Stimulated activated CD4-positive, alpha-beta T cell treated with anti-CD3 and anti-CD28 coated beads, Interleukin-15, amount 100 ng/mL, for 1 hour (primary cell): ENCODE data around the gene PGM5.

Experiments used
- DNase-seq, 2 donors: peaks; one replicate each; pipeline ENCODE4 v3.0.0-alpha.2; 2020; ENCODE audit warnings: low read depth in 1 of 2, low spot score in 1 of 2

PGM5 gene

DNA sequence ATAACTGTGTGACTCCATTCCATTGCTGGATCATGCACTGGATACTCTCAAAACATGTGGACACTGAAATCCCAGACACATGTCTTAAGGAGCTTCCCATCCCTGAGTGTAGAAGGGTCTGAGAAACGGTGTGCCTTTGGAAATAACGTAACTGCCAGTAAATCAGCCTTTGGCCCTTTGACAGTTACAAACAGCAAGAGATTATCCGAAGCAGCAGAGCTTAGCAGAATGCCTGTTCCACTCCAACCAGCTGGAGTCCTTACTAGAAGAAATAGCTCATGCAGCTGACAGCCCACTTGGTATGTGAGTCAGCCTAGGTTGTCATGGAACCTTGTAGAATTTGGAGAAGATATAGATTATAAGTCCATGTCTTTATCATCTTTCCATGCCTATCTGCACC lies 177.3 kb downstream of the PGM5 start:
- DNase-seq, result no peak

GRCh38 chr9:68536876-68537615 lies 180.6 kb downstream of the PGM5 start:
- DNase-seq, result no peak

- DNase-seq, result no peak
These were observed 181.1 kb downstream of the PGM5 start for GRCh38 chr9:68537616-68537880.

DNA sequence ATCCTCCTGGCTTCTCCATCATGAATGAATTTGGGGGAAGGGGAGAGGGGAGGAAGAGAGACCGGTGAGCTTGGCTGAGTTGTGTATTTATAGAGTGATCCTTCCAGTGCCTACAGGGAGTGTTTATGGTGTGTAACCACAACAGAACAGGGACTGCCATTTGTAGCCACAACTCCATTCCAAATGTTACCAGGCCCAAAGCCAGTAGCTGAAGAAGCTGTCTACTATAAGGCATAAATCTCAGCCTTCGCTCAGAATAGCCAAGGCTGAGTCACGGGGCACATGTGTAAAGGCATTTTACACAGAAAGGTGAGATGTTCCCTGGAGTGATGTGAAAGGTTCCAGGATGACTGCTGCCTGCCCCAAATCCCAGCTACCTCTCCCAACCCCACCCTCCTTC lies 181.8 kb downstream of the PGM5 start:
- DNase-seq, result no peak

GRCh38 chr9:68540712-68541535 lies 184.5 kb downstream of the PGM5 start, which contains the start of gene TMEM252:
TMEM252 (minus strand) TSS chr9:68540883; CDS start chr9:68540814, 69 bp downstream.
- DNase-seq, result no peak

GRCh38 chr9:68541568-68541967 lies 185.2 kb downstream of the PGM5 start:
- no peak for DNase-seq

- DNase-seq, result no peak
These were observed 188.8 kb downstream of the PGM5 start for GRCh38 chr9:68545033-68545705.

DNA sequence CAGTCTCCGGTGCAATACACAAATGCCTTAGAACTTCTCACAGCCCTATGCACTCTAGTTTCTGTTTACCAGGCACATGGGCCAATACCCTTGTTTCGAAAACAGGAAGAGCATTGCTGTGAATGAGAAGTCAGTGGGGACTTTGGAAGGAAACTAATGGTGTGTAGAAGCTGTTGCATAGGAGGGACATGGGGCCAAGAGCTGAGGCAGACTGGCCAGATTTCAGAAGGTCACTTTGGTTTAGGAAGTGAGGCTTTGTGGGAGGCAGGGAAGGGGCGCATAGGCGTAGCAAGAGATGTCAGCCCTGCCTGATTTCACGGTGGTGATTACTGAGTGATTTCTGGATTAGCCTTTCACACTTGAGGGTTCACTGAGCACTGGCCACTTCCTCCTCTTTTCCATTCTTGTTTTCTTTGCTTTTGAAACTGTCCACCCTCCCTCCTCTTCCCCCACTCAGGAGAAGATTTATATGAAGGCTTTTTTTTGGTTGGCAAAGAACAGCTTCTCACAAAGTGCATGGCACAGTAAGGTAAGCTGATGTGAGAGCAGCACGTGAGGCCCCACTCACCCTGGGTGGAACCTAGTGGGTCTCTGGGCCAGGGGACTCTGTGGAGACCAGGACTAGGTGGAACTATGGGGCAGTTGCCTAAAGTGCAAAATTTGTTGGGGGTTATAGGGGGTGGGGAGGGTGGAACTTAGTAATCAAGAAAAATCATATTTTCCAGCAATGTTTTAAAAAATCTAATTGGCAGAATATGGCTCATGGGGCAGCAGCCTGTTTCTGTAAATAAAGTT lies 190.4 kb downstream of the PGM5 start:
- DNase-seq, result no peak

DNA sequence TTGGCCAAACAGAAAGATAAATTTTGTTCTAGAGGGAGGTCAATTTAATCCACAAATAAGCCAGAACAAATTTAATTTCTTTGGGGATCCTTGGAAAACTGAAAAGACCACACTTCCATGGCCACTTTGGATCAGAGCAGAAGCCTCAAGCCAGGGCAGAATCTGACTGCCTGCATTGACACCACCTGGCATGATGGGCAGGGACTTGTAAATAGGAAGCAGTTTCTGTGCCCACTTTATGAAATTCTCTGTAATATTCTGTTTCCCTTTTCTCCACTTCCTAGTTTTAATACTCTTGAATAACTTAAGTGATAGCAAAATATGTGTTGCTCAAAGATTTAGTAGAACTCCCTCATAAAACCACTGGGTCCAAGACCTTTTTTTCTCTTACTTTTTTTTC lies 191.0 kb downstream of the PGM5 start:
- DNase-seq, result no peak

GRCh38 chr9:68548241-68548640 lies 191.8 kb downstream of the PGM5 start:
- DNase-seq, result no peak

- DNase-seq, result no peak
These were observed 194.8 kb downstream of the PGM5 start for GRCh38 chr9:68551191-68551590.

DNA sequence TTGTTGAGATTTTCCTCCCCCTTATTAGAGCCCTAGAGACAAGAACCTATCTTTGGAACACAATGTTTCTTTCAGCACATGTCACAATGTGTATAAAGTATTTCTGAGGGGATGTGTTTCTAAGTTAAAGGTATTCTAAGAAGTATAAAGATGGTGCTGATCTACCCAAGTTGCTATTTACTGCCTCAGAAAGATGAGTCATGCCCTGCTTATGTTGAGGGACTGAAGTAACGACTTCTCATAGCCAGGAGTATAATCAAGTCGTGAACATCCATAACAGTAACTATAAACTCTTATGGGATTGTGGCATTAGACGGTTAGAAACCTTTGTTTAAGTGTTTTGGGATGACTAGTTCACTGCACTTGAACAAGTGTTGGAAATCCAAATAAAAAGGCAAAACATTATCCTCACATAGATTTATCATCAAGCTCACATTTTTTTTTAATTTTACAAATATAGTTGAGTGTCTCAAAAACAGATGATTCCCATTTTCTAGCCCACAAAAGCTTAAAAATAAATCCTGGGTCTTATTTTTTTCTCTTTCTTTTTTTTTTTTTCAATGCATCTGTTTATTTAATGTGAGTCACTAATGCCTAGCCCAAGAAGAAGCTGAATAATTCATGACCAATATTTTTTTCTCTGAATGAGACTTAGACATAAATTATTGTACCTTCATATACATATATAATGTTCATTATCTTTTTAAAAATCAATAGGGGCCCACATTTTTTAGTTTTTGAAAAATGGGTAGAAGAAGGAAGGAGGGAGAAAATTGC lies 196.5 kb downstream of the PGM5 start:
- DNase-seq, result no peak

GRCh38 chr9:68555437-68556150 lies 199.2 kb downstream of the PGM5 start:
- DNase-seq, result no peak

DNA sequence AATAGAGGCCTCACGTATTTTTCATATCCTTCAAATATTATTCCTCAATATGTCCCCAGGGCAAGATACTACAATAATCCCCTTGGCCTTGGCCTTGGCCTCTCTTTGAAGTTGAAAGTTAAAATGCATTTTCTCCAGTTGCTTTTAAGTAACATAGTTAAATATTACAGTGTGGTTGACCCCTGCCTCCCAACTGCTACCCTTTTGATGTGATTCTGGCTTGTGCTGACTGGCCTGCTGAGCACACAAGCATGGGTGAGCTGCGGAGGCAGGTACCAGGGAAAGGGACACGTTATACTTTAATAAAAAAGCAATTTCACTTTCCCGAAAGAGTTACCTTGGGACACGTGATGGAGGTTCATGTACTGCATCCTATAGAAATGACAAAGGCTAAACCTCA lies 202.1 kb downstream of the PGM5 start:
- DNase-seq, result no peak

- peak in 1 of 2 donors; percentile 11 for DNase-seq
These were observed 203.8 kb downstream of the PGM5 start for GRCh38 chr9:68560071-68560844.

DNA sequence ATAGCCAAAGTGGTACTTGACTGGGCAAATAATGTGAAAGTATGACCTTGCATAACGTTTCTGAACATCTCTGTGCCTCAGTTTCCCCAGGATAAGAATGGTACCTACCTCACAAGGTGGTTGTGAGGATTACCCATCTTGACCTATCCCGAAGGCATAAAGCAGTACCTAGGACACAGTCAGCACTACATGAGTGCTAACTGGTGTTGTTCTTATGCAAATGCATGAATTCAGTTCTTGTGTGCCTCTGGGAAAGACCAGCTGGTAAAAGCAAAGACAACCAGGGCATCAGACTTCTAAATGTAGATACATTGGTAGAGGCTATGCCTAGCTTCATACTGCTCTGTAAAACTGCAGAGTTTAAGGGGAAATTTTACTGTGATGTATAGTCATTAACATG lies 206.1 kb downstream of the PGM5 start:
- DNase-seq, result no peak

- DNase-seq, result no peak
These were observed 211.2 kb downstream of the PGM5 start for GRCh38 chr9:68567565-68567964.

- no peak for DNase-seq
These were observed 217.7 kb downstream of the PGM5 start for GRCh38 chr9:68574150-68574549.

DNA sequence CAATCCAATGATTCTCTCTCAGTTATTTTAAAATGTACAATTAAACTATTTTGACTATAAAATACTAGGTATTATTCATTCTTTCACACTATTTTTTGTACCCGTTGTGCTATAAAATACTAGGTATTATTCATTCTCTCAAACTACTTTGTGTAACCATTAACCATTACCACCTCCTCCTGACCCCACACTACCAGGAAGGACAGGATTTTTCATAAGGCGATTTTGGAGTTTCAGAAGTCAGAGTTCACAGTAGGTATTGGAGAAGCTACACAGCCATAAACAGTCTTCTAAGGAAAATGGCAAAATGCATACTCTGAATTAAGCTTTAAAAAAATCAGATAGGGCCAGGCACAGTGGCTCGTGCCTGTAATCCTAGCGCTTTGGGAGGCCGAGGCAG lies 219.4 kb downstream of the PGM5 start:
- no peak for DNase-seq
